Stimulated activated naive CD8-positive, alpha-beta T cell treated with anti-CD3 and anti-CD28 coated beads, Interleukin-15, Interleukin-2, amounts not matched to agents 100 ng/mL and 50 ng/mL, for 24 hours (primary cell): ENCODE data around the gene CD1C.
"Not testable (repeated sequence)": the region's sequence is repeated elsewhere in the genome, so short reads cannot be mapped to it uniquely, and the experiment has no call there.

Experiments used
- H3K27ac Mint-ChIP-seq: one replicate; pipeline ENCODE4 v1.8.0; 2021; ENCODE audit warnings: mild to moderate bottlenecking, mixed read lengths
- H3K27me3 Mint-ChIP-seq: one replicate; pipeline ENCODE4 v1.8.0; 2021; ENCODE audit warnings: mixed read lengths
- H3K36me3 Mint-ChIP-seq: one replicate; pipeline ENCODE4 v1.8.0; 2021; ENCODE audit warnings: low read depth, mixed read lengths
- H3K4me1 Mint-ChIP-seq: one replicate; pipeline ENCODE4 v1.8.0; 2021; ENCODE audit warnings: low read depth, mixed read lengths
- H3K4me3 Mint-ChIP-seq: one replicate; pipeline ENCODE4 v1.8.0; 2021; ENCODE audit warnings: mild to moderate bottlenecking, mixed read lengths
- H3K9me3 Mint-ChIP-seq: one replicate; pipeline ENCODE4 v1.8.0; 2021; ENCODE audit warnings: mixed read lengths

CD1C gene

DNA sequence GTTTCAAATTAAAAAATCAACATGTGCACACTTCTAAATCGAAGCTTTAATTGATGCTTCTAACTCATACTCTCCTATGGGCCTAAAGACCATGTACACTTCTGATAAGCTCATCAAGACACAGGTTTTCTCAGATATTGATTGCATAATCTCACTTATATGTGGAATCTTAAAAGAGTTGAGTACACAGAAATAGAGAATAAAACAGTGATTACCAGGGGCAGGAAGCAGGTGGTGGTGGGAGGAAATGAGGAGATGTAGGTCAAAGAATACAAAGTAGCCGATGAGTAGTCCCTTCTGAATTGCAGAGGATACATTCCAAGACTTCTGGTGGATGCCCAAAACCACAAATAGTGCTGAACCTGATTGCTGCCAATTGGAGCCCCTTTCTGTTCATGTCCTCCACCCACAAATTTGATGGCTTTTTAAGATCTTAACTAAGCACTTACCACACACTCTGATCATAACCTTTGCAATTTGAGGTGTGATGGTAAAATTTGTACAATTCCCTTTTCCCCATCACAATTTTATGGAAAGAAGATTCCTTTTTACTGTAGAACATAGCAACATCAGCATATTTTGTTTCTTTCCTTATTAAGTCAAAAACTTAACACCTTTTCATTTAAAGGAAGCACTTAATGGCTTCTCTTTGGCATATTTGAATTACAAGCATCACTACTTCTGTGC is 44.9 kb downstream of the CD1C start:
- peaks cover 15% of the 10 kb centered on the region for H3K27me3 Mint-ChIP-seq
- peaks cover 14% of the 10 kb centered on the region for H3K9me3 Mint-ChIP-seq
- H3K4me1 Mint-ChIP-seq: peaks cover 19% of the 10 kb centered on the region
- no peak overlapping the region for H3K27ac Mint-ChIP-seq
- H3K36me3 Mint-ChIP-seq: peaks cover 5% of the 10 kb centered on the region
- no peak overlapping the region for H3K4me3 Mint-ChIP-seq

- Mint-ChIP-seq H3K4me1 (peaks cover 19% of the 10 kb centered on the region), H3K27me3 (peaks cover 15% of the 10 kb centered on the region), H3K36me3 (peaks cover 5% of the 10 kb centered on the region), H3K4me3 (no peak overlapping the region), H3K9me3 (peaks cover 14% of the 10 kb centered on the region), H3K27ac (no peak overlapping the region)
Measured at GRCh38 chr1:158335213-158335532, 45.5 kb downstream of the CD1C start.

DNA sequence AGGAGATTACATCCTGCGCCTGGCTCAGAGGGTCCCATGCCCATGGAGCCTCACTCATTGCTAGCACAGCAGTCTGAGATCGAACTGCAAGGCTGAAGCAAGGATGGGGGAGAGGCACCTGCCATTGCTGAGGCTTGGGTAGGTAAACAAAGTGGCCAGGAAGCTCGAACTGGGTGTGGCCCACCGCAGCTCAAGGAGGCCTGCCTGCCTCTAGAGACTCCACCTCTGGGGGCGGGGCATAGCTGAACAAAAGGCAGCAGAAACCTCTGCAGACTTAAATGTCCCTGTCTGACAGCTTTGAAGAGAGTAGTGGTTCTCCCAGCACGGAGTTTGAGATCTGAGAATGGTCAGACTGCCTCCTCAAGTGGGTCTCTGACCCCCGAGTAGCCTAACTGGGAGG is 46.7 kb downstream of the CD1C start:
- H3K4me3 Mint-ChIP-seq, H3K36me3 Mint-ChIP-seq, H3K27ac Mint-ChIP-seq: not testable (repeated sequence)
- Mint-ChIP-seq H3K27me3 (peaks cover 15% of the 10 kb centered on the region), H3K9me3 (peaks cover 14% of the 10 kb centered on the region), H3K4me1 (peaks cover 19% of the 10 kb centered on the region)
